NCI-H1105 treated with DMSO at 0.1 percent for 48 hours (cell line): ENCODE results near the gene KIAA1755.
"Not testable (repeated sequence)": the region's sequence is repeated elsewhere in the genome, so short reads cannot be mapped to it uniquely, and the experiment has no call there.

Source experiments
- DNase-seq: peaks from one replicate; lab custom pipeline; 2025; lab: John Stamatoyannopoulos, UW

Gene KIAA1755

GRCh38 chr20:38290829-38291814, 30.6 kb upstream of the KIAA1755 start:
- no peak for DNase-seq

- no peak for DNase-seq
Measured at GRCh38 chr20:38286586-38287531, 26.3 kb upstream of the KIAA1755 start.

- no peak for DNase-seq
Measured at GRCh38 chr20:38284893-38285444, 24.4 kb upstream of the KIAA1755 start.

DNA sequence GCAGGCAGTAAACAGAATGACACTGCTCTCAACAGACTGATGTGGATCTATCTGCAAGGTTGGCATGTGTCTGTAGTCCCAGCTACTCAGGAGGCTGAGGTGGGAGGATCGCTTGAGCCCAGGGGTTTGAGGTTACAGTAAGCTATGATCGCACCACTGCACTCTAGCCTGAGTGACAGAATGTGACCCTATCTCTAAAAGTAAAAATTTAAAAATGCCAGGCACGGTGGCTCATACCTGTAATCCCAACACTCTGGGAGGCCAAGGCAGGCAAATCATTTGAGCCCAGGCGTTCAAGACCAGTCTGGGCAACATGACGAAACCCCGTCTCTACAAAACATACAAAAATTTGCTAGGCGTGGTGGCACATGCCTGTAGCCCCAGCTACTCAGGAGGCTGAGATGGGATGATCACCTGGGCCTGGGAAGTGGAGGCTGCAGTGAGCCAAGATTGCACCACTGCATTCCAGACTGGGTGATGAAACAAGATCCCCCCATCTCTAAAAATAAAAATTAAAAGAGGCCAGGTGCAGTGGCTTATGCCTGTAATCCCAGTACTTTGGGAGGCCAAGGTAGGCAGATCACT, 23.6 kb upstream of the KIAA1755 start:
- not testable (repeated sequence) for DNase-seq

DNA sequence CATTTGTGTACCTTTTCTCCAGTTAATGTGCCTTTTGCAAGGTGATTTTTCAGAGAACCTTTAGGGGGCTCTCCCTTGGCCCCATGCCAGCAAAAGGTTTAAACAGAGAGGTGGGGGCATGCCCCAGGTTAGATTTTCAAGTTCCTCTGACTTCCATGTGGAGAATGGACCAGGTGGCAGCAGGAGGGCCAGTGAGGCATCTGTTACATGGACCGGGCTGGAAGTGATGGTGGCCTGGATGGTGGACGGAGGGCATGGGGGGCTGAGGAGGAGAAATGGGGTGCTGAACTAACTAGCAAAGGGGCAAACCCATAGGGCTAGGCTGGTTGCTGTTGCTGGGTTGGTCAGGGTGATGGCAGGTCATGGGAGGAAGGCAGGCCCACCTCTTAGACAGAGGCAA, 22.7 kb upstream of the KIAA1755 start:
- no peak for DNase-seq

- not testable (repeated sequence) for DNase-seq
Measured at GRCh38 chr20:38281176-38281915, 20.8 kb upstream of the KIAA1755 start.

GRCh38 chr20:38278763-38279162, 18.2 kb upstream of the KIAA1755 start:
- DNase-seq = no peak

DNA sequence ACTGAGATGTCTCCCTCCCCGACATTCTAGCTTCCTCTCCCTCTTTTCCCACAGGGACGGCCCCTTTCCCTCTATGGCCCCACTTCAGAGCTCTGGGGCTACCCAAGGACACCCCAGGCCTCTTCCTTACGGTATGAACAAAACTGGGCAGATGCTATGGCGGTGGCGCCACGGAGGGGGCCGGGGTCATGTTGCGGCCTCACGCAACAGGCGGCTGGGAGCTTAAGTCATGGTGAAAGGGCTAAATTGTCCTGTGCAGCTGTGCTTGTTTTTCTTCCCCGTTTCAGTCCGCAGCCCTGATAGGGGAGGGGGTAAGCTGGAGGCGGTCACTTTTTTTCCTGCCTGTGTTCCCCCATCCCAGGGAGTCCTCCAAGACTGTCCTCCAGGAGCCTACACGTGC, 17.6 kb upstream of the KIAA1755 start:
- DNase-seq = no peak

DNA sequence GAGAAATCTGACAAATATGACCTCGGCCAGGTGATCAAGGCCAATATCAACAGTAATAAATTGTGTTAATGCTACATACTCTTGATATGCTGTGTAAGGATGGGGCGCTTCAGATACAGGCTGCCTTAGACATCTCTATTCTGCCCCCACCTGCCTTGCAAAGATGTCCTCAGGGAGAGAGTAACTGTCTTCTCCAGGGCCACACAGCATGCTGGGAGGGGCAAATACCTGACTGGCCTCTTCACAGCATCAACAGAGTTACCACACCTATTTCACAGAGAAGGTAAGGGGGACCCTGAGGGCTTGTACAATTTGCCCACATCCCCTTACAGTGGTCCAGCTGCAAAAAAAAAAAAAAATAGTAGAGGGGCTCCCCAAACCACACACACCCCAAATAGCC, 17.2 kb upstream of the KIAA1755 start:
- DNase-seq = no peak

DNA sequence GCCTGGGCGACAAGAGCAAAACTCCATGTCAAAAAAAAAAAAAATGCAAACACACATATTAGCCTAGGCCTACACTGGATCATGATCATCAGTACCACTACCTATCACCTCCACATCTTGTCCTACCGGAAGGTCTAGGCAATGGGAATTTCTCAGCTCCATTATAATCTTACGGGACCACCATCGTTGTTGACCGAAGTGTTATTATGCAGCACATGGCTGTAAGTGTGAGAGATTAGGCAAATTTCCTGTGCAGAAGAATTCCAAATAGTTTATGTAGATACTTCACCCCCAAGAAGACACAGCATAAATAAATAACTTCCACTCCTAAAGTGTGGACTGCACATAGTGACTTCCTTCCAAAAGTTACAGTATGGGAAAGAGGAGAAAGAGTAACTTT, 16.8 kb upstream of the KIAA1755 start:
- no peak for DNase-seq

DNA sequence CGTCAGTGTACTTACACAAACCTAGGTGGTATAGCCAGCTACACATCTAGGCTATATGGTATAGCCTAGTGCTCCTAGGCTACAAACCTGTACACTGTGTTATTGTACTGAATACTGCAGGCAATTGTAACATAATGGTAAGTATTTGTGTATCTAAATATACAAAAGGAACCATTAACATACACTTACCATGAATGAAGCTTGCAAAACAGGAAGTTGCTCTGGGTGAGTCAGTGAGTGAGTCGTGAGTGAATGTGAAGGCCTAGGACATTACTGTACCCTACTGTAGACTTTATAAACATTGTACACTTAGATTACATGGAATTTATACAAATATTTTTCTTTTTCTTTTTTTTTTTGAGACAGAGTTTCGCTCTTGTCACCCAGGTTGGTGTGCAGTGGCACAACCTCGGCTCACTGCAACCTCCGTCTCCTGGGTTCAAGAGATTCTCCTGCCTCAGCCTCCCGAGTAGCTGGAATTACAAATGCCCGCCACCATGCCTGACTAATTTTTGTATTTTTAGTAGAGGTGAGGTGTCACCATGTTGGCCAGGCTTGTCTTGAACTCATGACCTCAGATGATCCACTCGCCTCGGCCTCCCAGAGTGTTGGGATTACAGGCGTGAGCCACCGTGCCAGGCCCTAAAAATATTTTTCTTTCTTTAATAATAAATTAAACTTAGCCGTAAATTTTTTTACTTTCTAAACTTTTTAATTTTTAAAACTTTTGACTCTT, 15.4 kb upstream of the KIAA1755 start:
- DNase-seq = no peak

GRCh38 chr20:38272961-38273360, 12.4 kb upstream of the KIAA1755 start:
- no peak for DNase-seq

DNA sequence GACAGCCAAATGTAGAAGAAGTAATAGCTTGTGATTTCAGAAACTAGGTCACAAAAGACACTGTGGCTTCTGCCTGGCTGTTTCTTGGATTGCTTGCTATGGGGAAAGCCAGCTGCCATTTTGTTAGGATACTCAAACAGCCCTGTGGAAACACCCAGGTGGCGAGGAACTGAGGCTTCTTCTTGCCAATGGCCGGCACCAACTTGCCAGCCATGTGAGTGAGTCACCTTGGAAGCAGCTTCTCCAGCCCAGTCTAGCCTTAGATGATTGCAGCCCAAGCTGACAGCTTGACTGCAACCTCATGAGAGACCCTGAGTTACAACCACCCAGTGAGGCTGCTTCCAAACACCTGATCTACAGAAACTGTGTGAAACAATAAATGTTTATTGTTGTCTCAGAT, 11.9 kb upstream of the KIAA1755 start:
- no peak for DNase-seq

DNA sequence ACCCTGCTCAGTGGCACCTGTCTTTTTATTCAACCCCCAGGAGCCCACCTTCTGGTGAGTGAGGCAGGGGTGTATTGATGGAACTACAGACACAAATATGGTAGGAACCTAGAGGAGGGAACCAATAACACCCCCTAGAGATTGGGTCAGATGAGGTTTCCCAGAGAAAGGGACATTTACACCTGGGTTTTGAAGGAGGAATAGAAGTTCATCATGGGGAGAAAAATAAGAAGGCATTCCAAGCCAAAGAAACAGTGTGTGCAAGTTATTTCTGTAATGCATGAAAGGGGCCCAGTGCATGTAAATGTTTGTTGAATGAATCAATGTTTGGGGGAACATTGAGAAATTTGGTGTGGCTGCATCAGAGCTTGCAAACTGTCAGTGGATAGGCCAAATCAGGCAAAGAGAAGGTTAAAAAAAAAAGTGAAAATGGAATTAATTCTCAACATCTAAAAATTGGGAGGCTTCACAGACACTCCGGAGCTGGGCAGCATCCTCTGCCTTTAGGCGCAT, 11.1 kb upstream of the KIAA1755 start:
- DNase-seq = no peak

DNA sequence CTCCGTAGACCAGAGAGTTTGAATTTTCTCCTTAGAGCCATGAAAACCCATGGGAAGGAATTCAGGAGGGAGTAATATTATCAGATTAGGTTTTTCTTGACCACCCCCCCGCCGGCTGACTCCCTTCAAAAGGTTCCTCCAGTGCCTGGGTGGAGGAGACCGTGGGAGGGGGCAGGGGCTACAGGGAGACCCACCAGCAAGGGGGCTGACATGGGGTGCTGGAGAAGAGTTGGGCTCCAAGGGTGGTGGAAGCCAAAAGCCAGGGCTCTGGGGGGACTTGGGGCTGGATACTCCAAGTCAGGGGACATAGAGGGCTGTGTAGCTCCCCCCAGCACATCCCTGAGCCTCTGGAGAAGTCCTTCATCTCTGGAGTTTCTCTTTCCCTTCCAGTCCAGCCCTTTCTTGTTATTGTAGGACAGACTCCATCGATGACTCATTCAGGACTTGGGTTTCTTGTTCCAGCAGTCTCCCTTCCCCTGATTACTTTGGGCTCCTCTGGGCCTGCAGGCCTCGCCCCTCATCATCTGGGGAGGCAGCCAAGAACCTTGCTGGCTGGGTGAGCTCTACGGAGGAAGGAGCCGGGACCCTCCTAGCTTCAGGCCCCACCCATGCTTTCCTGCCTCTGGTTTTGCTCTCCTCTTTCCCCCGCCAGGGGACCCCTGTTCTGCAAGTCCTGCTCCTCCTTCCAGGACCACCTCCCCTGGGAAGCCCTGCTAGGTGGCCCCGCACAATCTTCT, 10.5 kb upstream of the KIAA1755 start:
- DNase-seq = no peak

DNA sequence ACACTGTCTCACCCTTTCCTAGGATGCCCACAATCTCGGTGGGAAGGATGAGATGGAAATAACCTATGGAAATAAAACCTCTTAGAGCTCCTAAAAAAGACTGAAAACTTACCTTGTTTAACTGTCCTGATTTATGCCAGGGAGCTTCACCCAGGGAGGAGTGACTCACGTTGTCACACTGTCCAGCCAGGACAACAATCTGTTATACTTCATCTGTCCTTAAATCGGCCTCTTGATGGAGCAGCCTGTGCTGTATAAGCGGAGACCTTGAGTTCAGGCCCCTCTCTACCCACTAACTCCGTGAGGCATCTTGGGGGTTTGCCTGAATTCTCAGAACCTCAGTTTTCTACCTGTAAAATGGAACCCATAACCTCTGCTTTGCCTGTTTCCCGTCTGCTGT, 9.2 kb upstream of the KIAA1755 start:
- DNase-seq = no peak

DNA sequence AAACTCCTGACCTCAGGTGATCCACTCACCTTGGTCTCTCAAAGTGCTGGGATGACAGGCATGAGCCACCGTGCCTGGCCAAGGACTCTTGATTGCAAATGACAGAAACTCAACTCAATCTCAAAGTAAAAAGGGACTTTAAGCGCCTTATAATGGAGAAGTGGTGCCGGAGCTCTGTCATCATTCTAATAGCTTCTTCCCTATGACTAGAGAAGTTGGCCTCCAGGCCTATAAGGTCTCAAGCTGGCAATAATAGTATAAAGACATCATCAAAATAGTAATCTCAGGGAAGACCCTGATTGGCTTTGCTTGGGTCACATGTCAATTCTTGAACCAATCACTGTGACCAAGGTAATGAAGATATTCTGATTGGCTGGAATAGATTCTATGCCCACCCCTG, 8.5 kb upstream of the KIAA1755 start:
- no peak for DNase-seq

DNA sequence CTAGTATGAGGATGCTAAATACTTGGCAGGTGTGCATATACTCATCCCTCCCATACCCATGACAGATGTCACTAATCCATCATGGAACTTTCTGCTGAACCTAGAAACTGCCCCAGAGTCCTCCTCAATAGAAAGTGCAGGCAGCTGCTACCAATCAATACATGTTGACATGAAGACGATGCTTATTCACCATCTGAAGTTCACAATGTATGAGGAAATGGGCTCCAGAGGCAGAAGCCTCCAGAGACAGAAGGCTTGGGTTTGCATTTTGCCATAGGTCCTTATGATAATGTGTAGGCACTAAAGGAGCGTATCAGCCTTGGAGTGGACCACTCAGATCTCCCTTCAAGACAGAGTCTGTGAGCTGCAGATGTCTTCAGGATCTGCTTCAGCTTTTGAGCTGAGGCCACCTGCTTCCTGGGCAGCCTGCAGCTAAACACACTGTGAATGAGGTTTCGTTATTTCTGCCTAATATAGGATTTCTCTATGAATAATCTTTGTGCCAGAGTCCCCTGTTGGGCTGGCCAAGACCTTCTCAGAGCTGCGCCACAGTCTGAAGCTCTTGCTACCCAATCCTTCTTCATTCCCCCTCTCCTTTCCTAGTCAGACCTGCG, 7.5 kb upstream of the KIAA1755 start:
- no peak for DNase-seq

DNA sequence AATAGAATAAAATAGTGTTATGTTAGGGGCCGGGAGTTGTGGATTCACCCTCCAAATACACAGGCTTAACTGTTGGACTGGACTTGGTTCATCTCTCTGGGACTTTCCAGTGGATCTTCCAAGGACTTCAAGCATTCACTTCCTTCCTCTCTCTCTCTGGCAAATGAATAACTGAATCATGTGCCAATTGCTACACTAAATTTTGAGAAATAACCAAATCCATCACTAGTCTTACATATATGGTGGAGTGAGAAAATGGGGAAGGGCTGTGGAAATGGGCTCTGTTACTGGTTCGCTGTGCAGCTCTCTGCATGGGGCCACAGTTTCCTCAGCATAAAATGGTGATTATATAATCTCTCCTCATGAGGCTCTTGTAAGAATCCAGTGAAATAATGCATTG, 6.8 kb upstream of the KIAA1755 start:
- DNase-seq = no peak
